Stimulated activated CD4-positive, alpha-beta T cell treated with anti-CD3 and anti-CD28 coated beads, Interleukin-1b, Interleukin-23, amount 100 ng/mL, for 1 hour (primary cell): ENCODE results near the gene ZMYM5.
"Not testable (repeated sequence)": the region's sequence is repeated elsewhere in the genome, so short reads cannot be mapped to it uniquely, and the experiment has no call there.

ENCODE experiments used
- DNase-seq, 2 donors: peaks; one replicate each; pipeline ENCODE4 v3.0.0-alpha.2; 2020; ENCODE audit warnings: low read depth in 2 of 2

ZMYM5 gene

DNA sequence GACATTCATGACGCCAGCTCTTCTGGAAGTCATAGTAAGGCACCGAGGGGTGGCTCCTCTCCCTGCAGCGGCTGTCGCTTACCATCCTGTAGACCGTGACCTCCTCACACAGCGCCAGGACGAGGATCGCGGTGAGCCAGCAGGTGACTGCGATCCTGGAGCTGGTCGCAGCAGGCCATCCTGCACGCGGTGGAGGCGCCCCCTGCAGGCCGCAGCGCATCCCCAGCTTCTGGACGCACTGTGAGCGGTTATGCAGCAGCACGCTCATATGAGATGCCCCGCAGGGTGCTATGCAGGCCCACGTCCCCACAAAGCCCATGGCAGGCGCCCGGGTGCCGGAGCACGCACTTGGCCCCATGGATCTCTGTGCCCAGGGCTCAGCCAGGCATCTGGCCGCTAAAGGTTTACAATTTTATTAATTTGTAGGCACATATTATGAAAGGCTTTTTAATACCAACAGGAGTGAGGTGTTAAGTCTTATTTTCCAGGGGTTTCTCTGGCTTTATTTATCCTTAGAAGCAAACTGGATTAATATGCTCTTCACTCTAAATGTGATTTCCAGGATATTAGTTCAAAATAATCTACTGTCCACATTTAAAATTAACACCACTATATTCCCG is 45.1 kb downstream of the ZMYM5 start:
- DNase-seq = peak in 1 of 2 donors; percentile 10

DNA sequence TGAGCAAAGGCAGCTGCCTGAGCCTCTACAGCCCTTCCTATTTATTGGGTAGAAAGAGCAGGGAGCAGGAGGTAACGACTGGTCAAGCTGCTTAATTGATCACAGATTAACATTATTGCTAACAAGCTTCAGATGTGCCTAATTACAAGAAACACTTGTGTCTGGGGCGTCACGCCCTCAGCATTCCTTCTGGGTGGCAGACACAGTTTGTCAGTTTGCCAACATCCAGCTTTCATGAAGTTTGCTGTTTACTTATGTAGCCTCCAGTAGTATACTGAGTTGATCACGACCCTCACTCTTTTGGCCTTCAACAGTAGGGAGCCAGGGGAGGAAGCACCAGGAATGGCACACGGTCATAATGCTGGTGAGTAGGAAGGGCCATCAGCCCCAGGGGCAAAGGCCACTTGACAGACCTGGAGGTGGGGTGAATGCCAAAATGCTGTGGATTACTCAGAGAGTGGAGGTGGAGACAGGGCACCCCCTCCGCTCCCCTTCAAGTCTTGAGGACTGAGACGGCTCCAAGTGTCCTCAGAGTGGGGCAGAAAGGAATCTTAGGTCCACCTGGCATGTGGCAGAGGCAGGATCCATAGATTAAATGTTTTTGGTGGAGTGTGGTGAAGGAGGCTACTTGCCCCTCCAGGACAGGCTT is 45.8 kb downstream of the ZMYM5 start:
- DNase-seq = no peak

DNA sequence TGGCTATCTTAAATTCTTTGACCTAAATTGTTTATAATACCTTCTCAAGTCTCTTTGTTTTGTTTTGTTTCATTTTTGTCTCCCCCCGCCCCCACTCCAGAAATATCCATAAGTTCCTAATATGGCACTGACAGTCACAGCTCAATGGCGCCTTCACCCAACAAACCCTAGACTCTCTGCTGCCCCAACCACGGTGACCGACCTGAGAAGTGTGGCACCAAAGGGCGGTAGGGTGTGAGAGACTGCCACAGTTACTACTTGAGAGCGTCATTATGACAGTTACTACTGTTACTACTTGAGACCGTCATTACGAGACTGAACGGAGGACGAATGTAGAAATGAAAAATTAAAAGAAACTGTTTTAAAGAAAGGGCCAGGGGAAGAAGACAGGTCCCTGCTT is 46.3 kb downstream of the ZMYM5 start:
- no peak for DNase-seq

DNA sequence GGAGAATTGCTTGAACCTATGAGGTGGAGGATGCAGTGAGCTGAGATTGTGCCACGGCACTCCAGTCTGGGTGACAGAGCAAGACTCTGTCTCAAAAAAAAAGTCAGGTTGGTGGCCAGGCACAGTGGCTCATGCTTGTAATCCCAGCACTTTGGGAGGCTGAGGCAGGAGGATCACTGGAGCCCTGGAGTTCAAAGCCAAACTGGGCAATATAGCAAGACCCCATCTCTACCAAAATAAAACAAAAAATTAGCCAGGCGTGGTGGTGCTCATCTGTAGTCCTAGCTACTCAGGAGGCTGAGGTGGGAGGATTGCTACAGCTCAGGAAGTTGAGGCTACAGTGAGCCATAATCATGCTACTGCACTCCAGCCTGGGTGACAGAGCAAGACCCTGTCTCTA is 47.6 kb downstream of the ZMYM5 start:
- not testable (repeated sequence) for DNase-seq

DNA sequence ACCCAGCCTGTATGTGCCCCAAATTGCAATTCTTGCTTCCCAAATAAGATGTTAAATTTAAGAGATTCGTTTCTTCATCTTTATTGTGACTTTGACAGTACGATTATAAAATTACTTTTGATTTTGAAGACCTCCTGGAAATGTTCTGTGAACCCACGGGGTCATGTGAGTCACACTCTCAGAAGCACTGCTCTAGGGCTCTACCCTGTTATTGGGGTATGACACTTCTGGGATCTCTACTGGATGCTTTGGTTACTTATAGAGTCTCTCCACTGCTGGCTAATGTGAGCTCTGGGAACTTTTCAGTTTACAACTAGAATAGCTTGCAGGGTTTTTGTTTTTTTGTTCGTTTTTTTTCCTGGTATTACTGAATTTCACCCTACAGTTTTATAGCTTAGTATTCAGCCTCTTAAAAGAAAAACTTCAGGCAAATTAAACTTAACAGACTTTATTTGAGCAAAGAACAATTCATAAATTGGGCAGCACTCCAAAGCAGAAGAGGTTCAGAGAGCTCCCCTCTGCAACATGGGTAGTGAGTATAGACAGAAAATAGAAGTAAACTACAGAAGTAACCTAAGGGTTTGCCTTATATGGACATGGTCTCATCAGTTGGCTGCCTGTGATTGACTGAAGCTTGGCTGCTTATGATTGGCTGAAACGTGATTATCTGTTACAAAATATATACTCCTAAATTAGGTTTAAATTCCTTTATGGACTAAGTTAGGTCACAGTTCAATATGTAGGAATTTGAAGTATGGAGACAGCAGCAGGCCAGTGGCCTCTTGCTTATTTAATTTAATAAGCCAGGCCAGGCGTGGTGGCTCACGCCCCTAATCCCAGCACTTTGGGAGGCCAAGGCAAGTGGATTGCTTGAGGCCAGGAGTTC is 52.2 kb downstream of the ZMYM5 start:
- DNase-seq = no peak

DNA sequence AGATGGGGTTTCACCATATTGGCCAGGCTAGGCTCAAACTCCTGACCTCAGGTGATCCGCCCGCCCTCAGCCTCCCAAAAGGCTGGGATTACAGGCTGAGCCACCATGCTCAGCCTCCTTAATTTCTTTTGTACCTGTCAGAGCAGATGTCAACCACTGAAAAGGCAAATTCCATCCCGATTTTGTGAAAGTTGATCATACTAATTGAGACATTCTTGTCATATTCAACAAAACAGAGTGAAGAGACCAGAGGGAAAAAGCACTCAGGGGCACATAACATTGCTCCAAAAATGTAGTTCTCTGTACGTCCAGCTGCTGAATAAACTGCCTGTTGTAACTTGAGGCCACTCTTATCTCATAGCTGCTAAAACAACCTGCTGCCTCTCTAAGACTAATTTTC is 53.3 kb downstream of the ZMYM5 start:
- DNase-seq = no peak

DNA sequence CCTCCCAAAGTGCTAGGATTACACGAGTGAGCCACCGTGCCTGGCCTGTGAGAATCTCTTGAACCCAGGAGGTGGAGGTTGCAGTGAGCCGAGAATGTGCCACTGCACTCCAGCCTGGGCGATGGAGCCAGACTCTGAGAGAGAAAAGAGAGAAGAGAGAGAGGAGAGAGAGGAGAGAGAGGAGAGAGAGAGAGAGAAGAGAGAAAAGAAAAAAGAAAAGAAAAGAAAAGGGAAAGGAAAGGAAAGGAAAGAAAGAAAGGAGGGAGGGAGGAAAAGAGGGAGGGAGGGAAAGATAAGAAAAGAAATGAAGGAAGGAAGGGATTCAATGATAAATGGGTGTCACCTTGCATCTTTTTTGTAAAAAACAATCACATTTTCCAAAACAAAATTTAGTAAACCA is 57.7 kb downstream of the ZMYM5 start:
- no peak for DNase-seq

DNA sequence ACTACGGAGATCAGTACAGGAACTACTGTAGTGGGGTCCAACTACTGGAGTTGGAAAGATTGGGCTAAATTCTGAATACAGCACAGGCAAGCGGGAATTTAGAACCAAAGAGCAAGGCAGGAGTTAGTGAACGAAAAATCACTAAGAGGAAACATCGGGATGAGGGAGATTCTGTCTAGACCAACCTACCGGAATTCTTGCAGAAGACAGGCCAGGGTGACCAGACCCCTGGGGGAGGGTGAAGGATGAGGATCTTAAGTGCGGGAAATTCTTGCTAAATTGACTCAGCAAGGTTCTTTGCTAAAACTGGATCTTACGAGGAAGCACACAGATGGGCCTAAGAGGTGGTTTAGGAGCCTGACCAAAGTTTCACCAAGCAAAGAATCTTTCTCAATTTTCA is 67.5 kb downstream of the ZMYM5 start:
- DNase-seq = no peak

DNA sequence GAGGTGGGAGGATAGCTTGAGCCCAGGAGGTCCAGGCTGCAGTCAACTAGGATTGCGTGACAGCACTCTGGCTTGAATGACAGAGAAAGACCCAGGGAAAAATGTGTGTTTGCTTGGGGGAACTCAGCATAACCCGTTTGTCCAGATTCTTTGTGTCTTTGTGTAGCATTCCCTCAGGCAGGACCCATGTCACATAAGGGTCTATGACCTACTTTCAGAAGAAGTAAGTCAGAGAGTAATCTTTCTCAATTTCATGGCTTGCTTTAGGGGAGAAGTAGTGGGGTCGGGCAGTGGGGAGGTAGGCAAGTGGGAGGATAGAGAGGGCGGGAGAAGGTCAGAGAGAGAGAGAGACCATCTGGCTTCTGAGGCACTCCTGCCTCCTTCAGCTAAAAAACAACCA is 68.8 kb downstream of the ZMYM5 start:
- DNase-seq = no peak

DNA sequence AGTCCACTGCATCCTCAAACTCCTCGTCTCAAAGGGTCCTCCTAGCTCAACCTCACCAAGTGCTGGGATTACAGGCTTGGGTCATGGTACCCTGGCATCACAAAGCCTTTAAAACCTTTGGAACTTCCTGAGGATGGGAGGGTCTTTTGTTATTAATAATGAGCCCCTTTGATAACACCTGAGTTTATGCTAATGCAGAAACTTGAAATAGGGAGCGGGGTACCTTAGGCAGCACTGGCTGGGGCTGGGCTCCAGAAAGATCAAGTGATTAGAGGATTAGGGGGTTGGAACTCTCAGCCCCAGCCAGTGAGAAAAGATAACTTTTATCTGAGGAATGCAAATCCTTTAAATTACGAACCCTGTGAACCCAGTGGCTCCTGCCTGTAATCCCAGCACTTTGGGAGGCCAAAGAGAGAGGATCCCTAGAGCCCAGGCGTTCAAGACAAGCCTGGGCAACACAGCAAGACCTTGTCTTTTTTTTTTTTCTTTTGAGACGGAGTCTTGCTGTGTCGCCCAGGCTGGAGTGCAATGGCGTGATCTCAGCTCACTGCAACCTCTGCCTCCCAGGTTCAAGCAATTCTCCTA is 71.4 kb downstream of the ZMYM5 start:
- DNase-seq = no peak

DNA sequence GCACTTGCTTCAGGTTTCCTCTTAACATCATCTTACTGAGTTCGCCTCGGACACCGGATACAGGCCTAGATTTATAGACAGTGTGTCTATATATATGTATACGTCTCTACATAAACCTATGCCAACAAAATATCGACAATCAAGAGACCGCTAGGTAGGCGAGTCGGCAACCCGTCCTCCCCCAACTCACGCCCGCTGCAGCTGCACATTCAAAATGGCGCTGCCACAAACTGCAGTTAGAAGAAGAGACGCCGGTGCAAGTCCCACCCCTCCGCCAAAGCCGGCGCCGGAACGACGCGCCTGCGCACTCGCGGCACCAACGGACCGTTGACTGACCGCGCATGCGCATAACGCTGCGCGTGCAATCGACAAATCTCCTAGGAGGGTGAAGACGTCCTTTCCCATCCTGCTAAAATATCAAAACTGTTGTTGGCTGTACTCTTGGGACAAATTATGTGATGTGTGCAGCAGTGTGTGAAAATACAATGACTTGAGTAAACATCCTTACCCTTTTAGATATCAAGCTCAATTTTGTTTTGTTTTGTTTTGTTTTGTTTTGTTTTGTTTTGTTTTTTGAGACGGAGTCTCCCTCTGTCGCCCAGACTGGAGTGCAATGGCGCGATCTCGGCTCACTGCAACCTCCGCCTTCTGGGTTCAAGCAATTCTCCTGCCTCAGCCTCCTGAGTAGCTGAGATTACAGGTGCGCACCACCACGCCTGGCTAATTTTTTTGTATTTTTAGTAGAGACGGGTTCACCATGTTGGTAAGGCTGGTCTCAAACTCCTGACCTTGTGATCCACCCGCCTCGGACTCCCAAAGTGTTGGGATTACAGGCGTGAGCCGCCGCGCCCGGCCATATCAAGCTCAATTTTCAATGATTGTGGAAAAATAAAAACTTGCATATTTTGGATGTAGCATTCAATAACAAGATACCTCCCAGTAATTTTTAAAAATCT is 80.4 kb downstream of the ZMYM5 start, which contains the start of gene PSPC1:
Gene PSPC1 (minus strand): TSS at position 219 of the 956 bp plus-strand sequence. CDS start 188 bp downstream, at position 31.
- peak; percentile 88 to 92 for DNase-seq

DNA sequence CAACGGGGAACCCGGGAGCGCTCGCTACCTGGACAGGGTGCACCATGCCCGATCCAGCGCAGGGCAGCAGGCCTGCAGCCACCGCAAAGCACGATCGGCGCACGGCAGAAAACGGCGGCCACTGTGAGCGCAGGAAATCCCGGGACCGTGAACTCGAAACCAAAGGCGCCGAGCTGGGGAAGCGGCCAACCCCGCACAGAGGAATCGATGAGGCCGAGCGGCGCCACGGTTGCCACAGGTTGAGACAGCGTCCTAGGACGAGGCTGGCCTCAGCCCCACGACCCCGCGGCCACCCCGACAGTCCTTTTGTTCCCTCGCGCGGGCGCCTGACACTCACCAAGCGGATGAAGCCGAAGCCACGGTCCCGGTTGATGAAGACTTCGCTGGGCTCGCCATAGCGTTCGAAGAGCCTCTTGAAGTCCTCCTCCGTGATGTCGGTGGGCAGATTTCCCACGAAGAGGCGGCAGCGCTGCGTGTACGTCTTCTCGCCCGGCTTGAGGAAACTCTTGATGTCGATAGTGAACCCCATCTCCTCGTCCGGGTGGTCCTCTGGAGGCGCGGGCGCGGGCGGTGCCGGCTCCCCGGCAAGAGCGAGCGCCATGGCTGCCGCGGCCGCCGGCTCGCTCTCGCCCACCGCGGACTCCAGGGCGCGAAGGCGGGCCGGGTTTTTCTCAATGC is 81.3 kb downstream of the ZMYM5 start:
- peak in 1 of 2 donors; percentile 34 for DNase-seq

DNA sequence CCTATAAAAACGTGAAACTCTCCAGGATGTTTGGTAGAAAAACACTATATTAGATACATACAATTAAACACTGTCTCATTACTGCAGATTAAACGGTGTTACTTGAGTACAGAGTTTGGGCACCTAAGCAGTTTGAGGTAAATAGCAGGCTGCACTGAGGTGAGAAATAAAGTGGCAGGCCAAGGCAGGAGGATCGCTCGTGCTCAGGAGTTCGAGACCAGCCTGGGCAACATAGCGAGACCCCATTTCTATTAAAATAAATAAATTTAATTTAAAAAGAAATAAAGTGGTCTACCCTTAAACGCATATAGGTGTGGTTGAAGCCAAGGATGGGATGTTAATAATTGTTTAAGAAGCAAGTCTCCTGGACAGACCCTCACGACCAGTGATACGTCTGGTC is 81.9 kb downstream of the ZMYM5 start:
- DNase-seq = no peak

DNA sequence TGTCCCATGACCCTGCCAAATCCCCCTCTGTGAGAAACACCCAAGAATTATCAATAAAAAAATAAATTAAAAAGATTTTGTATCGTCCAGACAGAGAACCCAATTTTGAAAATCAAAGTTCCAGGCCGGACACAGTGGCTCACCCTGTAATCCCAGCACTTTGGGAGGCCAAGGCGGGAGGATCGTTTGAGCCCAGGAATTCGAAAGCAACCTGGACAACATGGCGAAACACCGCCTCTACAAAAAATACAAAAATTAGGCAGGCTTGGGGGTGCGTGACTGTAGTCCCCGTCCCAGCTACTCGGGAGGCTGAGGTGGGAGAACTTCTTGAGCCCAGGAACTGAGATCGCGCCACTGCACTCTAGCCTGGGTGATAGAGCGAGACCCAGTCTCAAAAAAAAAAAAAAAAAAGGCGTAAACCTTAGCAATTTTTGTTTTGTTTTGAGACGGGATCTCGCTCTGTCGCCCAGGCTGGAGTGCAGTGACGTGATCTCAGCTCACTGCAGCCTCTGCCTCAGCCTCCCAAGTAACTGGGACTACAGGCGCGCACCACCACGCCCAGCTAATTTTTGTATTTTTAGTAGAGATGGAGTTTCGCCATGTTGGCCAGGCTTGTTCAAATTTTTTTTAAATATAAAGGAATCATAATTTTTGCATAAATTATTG is 82.6 kb downstream of the ZMYM5 start:
- DNase-seq = not testable (repeated sequence)
